GM19351 (cell line): Measurements from ENCODE around the gene ZFHX3.
"Not testable (repeated sequence)": the region's sequence is repeated elsewhere in the genome, so short reads cannot be mapped to it uniquely, and the experiment has no call there.

ENCODE experiments used
- ATAC-seq: cut with Tn5 transposase; IDR thresholded peaks from one replicate; pipeline ENCODE4 v1.9.1; 2021; ENCODE audit warnings: mild to moderate bottlenecking, moderate library complexity; ENCODE audit not compliant: unreplicated experiment

ZFHX3 gene

DNA sequence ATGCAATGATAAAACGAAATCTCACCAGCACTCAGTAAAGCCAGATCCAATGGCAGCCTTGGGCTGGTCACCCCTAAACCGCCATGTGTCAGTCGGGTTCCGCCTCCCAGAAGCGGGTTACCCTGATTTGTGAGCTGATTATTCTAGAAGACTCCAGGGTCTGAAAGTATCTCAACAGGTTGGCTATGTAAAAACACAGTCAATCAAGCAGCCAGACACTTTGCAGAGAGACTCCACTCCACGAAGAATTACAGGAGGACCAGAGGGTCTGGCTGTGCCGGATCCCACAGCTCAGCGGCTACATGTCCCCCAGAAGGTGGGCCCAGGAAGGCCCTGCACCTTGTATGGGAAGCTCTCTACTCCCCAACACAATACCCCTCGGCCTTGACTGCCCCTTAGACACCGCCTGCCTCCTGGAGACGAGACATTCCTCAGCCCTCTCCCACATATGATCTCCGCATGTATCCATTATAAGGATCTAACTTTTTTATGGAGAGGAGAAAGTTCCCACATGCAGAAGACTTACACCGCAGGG is 23.3 kb downstream of the ZFHX3 start:
- no peak for ATAC-seq

- no peak for ATAC-seq
Observed at GRCh38 chr16:73023752-73024570, 24.0 kb downstream of the ZFHX3 start.

DNA sequence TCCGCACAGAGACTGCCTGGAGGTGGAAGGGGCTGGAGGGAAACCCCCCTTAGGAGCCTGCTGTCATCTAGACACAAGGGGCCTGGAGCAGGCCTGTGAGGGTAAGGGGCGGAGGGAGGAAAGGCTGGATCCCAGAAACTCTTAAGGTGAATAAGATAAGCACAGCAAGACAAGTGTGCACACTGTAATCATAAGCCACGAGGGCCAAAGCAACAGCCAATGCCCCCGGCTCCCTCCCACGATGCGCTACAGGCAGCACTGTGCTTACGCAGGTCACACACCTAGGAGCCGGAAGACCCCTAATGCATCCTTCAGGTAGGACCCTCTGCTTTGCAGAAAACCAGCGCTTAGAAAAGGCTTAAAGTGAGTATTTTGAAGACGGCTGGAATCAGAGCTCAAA is 24.6 kb downstream of the ZFHX3 start:
- ATAC-seq: no peak

DNA sequence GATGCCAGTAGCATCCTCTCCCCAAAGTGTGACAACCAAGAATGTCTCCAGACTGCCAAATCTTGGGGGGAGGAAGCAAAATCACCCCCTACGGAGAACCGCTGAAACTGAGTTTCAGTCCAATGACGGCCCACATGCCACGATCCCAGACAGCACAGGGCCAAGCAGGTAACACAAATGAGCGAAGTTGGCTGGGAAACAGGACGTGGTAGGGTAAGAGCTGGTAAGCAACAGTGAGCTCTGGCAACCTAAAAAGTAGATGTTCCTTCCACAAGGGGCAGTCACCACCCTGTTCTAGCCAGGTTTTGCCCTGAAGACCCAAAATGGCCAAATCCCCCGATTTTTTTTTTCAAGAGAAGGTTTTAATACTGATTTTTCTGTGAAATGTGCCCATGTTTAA is 25.4 kb downstream of the ZFHX3 start:
- ATAC-seq: no peak

DNA sequence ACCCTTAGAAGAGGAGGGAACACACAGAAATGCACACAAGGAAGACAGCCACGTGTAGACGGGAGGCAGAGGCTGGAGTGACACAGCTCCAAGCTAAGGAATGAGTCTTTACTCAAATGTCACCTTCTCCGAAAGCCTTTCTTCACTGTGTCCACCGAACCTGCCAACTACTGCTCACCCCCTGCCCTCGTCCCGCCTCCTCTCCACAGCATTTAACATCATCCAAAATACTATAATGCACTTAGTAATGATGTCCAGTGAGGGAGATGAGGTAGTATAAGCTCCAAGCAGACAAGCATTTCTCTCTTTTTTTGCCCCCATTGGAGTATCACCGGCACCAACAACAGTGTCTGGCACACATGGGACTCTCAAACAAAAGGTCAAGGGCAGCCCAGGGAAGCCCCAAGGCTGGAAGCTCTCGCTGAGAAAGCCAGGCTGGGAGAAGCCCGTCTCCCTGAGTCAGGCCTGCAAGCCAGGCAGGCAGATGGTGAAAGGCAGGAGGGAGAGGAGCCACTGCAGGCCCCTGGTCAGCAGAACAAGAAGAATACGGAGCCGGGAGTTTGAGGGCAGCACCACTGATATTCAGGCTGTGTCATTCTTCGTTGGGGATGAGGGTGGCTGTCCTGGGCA is 25.9 kb downstream of the ZFHX3 start:
- ATAC-seq: no peak

GRCh38 chr16:73020409-73020884 is 27.5 kb downstream of the ZFHX3 start:
- no peak for ATAC-seq

DNA sequence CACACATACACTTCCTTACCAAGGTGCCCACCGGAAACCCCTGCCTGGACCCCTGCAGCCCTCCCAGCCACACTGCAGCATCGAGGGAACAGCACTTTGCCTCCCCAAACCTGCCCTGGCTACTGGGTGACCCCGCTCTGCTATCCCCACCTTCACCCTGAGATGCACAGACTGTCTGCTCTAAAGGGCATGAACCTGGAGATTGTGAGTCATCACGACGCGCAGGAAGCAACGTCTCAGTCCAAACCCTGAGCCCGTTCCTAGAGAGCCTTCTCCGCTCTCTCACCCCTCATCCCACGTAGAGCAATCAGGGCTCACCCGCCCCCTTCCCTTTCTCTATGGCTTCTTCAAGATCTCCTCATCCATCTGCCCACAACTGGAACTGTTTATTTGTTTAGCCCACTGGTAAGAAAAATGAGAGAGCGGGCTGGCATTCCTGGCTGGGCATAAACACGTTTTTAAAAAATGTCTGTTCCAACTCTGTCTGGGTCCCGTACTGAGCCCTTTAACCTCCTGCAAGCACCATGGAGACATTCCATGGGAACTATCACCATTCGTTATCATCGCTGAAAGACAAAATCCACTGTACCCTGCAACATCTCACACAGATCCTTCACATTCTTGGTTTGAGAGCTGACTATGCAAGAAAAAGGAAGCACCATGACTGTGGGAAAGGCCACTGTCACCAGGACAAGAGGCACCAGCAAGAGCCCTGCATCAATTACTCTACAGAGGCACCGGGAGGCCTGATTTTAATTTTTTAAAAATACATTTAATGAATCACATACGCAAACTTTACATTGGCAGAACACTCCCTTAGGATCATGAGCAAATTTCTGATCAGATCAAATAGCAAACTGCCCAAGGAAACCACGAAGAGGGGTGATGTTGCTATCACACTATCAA is 28.2 kb downstream of the ZFHX3 start:
- no peak for ATAC-seq

- no peak for ATAC-seq
Observed at GRCh38 chr16:73018821-73019456, 29.0 kb downstream of the ZFHX3 start.

- ATAC-seq: no peak
Observed at GRCh38 chr16:73017321-73017720, 30.6 kb downstream of the ZFHX3 start.

DNA sequence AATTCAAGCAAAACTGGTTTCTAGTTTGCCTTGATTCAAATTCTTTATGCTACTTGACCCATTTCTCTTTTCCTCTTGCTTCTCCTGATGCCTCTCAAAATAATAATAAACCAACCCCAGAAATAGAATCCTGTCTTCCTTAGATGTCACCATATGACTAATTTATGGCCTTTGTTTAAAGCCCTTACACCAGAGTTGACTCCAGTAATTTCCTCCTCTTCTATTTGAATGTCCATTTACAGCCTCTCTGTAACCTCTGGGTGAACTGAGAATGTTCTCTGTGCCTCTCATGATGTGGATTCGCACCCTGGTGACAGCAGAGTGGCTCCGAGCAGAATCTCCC is 31.5 kb downstream of the ZFHX3 start:
- ATAC-seq: peak; percentile 63

GRCh38 chr16:73015612-73016487 is 32.1 kb downstream of the ZFHX3 start:
- peak; percentile 75 for ATAC-seq

DNA sequence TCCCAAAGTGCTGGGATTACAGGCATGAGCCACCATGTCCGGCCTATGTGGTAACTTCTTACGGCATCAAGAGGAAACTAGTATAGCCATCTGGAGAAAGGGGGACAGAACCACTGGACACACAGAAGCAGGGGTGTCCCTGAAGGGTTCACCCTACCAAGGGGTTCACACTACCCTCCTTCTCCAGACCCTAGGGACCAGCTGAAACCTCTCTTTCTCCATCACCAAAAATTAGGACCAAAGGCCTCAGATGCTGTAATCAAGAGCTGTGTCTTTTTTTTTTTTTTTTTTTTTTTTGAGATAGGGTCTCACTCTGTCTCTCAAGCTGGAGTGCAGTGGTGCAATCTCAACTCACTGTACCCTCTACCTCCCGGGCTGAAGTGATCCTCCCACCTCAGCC is 33.2 kb downstream of the ZFHX3 start:
- ATAC-seq: no peak

- no peak for ATAC-seq
Observed at GRCh38 chr16:73013974-73014373, 34.0 kb downstream of the ZFHX3 start.

DNA sequence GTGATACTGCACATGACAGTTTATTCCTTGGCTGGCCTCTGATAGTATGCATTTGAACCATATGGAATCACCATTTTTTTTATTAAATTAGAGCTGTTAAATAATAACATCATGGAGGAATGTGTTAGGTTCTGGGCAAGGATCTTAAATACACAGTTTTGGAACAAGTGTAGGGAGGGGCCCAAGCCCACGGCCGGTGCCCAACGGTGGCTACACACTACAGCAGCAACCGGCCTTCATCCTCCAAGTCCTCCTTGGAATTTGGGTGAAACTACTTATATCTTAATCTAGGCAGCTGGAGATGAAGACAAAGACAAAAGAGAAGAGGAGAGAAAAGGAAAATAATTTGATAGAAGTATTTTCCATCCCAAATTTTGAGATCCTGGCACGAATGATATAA is 35.6 kb downstream of the ZFHX3 start:
- no peak for ATAC-seq

GRCh38 chr16:73011926-73012325 is 36.0 kb downstream of the ZFHX3 start:
- no peak for ATAC-seq

DNA sequence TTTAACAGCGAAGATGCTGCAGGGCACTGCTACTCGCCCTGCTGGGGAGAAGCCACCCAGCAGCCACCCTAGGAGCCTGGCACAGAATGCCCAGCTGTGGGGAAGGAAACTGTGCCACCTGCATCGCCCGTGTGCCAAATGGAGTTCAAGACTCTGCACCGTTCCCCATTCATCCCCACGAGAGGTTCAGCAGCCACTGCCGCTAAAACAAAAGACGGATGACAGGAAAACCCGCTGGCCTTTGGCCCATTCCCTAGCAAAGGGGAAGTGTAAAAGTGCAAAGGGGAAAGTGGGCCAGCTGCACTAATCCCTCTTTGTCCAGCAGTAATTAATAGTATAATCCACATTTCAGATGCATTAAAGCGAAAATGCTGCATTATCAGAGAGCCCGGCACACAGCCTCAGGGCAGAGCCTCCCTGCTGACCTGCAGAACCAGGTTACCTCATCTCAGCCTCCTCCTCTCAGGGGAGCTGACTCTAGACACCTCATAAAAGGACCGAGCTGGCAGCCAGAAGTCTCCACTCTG is 37.7 kb downstream of the ZFHX3 start:
- ATAC-seq: no peak

DNA sequence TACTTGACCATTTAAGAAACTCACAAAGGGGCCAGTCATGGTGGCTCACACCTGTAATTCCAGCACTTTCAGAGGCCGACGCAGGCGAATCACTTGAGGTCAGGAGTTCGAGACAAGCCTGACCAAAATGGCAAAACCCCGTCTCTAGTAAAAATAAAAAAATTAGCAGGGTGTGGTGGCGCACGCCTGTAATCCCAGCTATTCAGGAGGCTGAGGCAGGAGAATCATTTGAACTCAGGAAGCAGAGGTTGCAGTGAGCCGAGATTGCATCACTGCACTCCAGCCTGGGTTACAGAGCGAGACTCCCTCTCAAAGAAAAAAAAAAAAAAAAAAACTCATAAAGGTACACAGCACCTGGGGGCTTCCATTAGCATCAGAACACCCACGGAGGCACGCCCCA is 38.2 kb downstream of the ZFHX3 start:
- ATAC-seq: not testable (repeated sequence)

GRCh38 chr16:73006026-73006425 is 41.9 kb downstream of the ZFHX3 start:
- no peak for ATAC-seq

- no peak for ATAC-seq
Observed at GRCh38 chr16:73002866-73003265, 45.1 kb downstream of the ZFHX3 start.
